ENCODE results near the gene USP30. TPM values are rescaled to one million over a fixed set of nuclear protein-coding genes. Genes with fewer than 3 reads are reported as not detected.

Gene USP30
- total and polyA plus RNA-seq, 4 donors = 16.3 to 25.2 (median 23.4) TPM

GRCh38 chr12:109134186-109134917 lies 82.0 kb downstream of the USP30 start:
- no peaks in the 10 kb centered on the region for H3K9me3 ChIP-seq (ENCODE audit: control insufficient read depth, insufficient read depth, low read length)
- no peak for DNase-seq (ENCODE audit: low read depth in 4 of 6, low spot score in 6 of 6)
- no peaks in the 10 kb centered on the region for H3K27me3 ChIP-seq (ENCODE audit: control insufficient read depth, insufficient read depth, low read length)
- no peak overlapping the region for H3K4me3 ChIP-seq (ENCODE audit: low read depth, low read length)
- peaks cover 10% of the 10 kb centered on the region for H3K4me1 ChIP-seq (ENCODE audit: control insufficient read depth, insufficient read depth, low read length)
- no peak overlapping the region for H3K27ac ChIP-seq (ENCODE audit: low read depth, low read length)
- WGBS (ENCODE audit: insufficient coverage) = 40% methylated on average over 4 of the region's 6 CpGs
- H3K36me3 ChIP-seq (ENCODE audit: control insufficient read depth, insufficient read depth, low read length) = peaks cover under 1% of the 10 kb centered on the region

DNA sequence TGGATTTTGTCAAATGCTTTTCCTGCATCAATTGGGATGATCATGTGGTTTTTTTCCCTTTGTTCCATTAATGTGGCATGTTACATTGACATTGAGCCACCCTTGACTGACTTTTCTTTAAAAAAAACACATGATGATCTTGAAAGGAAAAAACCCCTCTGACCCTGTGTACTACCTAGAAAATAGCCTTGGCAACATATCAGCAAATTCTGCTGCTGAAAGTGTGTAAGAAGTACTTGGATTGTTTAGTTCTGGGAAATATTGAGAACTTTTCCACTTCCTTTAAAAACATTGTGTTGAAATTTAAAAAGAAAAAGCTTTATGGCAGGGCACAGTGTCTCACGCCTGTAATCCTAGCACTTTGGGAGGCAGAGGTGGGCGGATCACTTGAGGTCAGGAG lies 84.7 kb downstream of the USP30 start:
- Histone ChIP-seq H3K36me3 (ENCODE audit: control insufficient read depth, insufficient read depth, low read length) (peaks cover 6% of the 10 kb centered on the region), H3K9me3 (ENCODE audit: control insufficient read depth, insufficient read depth, low read length) (no peaks in the 10 kb centered on the region), H3K4me1 (ENCODE audit: control insufficient read depth, insufficient read depth, low read length) (no peaks in the 10 kb centered on the region), H3K27me3 (ENCODE audit: control insufficient read depth, insufficient read depth, low read length) (no peaks in the 10 kb centered on the region), H3K4me3 (ENCODE audit: low read depth, low read length) (no peak overlapping the region), H3K27ac (ENCODE audit: low read depth, low read length) (no peak overlapping the region)
- no CpG with 5 or more reads among the region's 2 CpGs for WGBS (ENCODE audit: insufficient coverage)
- DNase-seq (ENCODE audit: low read depth in 4 of 6, low spot score in 6 of 6) = no peak

Small RNA genes lying within 50 kb of the gene (small RNA-seq; reads per million reads assigned to genes)
- gene AC190387.1 (ENCODE audit: low replicate concordance) = not detected
- gene RNA5SP372 (ENCODE audit: low replicate concordance) = not detected

Other genes starting within 250 kb of the USP30 start
- gene SSH1, start 195.0 kb upstream of the USP30 start, total RNA-seq = 10 to 100 TPM; 13.3 to 16.9 TPM
- 10 to 100 TPM; 13.4 to 18.0 TPM for gene SSH1, start 195.0 kb upstream of the USP30 start, polyA plus RNA-seq (ENCODE audit: insufficient read length in 2 of 2)
- under 1 TPM in 1 of 2 donors, not detected in 1; 0.40 TPM for gene DAO, start 172.5 kb upstream of the USP30 start, total RNA-seq
- 1 to 10 TPM in 1 of 2 donors, under 1 TPM in 1; 0.24 to 1.4 TPM for gene DAO, start 172.5 kb upstream of the USP30 start, polyA plus RNA-seq (ENCODE audit: insufficient read length in 2 of 2)
- 10 to 100 TPM in 1 of 2 donors, 1 to 10 TPM in 1; 8.7 to 27.3 TPM for gene SVOP, start 31.5 kb upstream of the USP30 start, total RNA-seq
- 10 to 100 TPM; 31.6 to 33.5 TPM for gene SVOP, start 31.5 kb upstream of the USP30 start, polyA plus RNA-seq (ENCODE audit: insufficient read length in 2 of 2)
- gene ALKBH2, start 40.9 kb downstream of the USP30 start, total RNA-seq = 10 to 100 TPM; 14.2 to 26.7 TPM
- 10 to 100 TPM; 30.1 to 33.9 TPM for gene ALKBH2, start 40.9 kb downstream of the USP30 start, polyA plus RNA-seq (ENCODE audit: insufficient read length in 2 of 2)
- 10 to 100 TPM; 19.4 to 29.5 TPM for gene UNG, start 45.0 kb downstream of the USP30 start, total RNA-seq
- 10 to 100 TPM; 30.0 to 30.9 TPM for gene UNG, start 45.0 kb downstream of the USP30 start, polyA plus RNA-seq (ENCODE audit: insufficient read length in 2 of 2)
- 10 to 100 TPM; 14.2 to 18.6 TPM for gene ACACB, start 64.0 kb downstream of the USP30 start, total RNA-seq
- gene ACACB, start 64.0 kb downstream of the USP30 start, polyA plus RNA-seq (ENCODE audit: insufficient read length in 2 of 2) = 10 to 100 TPM in 1 of 2 donors, 1 to 10 TPM in 1; 8.3 to 14.5 TPM

Data from spinal cord (tissue), 10 donors.